Cardiac muscle cell (in vitro differentiated cells and primary cell): ENCODE data around the gene ARMC7. TPM values are rescaled to one million over a fixed set of nuclear protein-coding genes. Genes with fewer than 3 reads are reported as not detected.

Experiments
- DNase-seq, 2 donors: peaks; one replicate each; pipeline versions ENCODE4 v3.0.0 to v3.0.0-alpha.2; 2010 to 2017; ENCODE audit warnings: low read depth in 1 of 2, low spot score in 1 of 2
- H3K27ac ChIP-seq: fragments of 200-600 bp; sonication (generic); 2 replicates; pipeline ENCODE4 v1.5.1; 2016
- H3K27me3 ChIP-seq: fragments of 200-600 bp; sonication (generic); 2 replicates; pipeline ENCODE4 v1.6.0; 2016; ENCODE audit warnings: control low read depth
- H3K36me3 ChIP-seq: fragments of 200-600 bp; sonication (generic); 2 replicates; pipeline ENCODE4 v1.5.1; 2016; ENCODE audit warnings: control low read depth
- H3K4me1 ChIP-seq: fragments of 200-600 bp; sonication (generic); 2 replicates; pipeline ENCODE4 v1.8.1; 2017; ENCODE audit warnings: low read depth, mild to moderate bottlenecking, mixed run types
- H3K4me3 ChIP-seq: fragments of 200-600 bp; sonication (generic); 2 replicates; pipeline ENCODE4 v1.5.1; 2016; ENCODE audit warnings: mild to moderate bottlenecking
- H3K9me3 ChIP-seq: fragments of 200-600 bp; sonication (generic); 2 replicates; pipeline ENCODE4 v1.5.1; 2017; ENCODE audit warnings: low read depth, mild to moderate bottlenecking, control low read depth
- polyA plus RNA-seq: library from polyadenylated mRNA; unstranded; fragments of >200 nt; fragmentation: Nextera tagmentation; extraction: Ambion mirVana; gene quantifications from 2 replicates; pipeline ENCODE4 v1.2.1, GENCODE V29; 2016
- total RNA-seq: library from RNA; depleted of rRNA; stranded (reverse); fragments of >200 nt; gene quantifications from 2 replicates; pipeline ENCODE4 v1.2.3, GENCODE V29; 2016
- TF ChIP-seq, protein P1 (sequence below): IDR thresholded peaks from 2 replicates; pipeline ENCODE4 v1.5.1; 2012; ENCODE audit warnings: low read depth, mild to moderate bottlenecking, low read length

ARMC7 gene
- total and polyA plus RNA-seq, 2 experiments from 2014 or later = 6.5 to 8.8 TPM

DNA sequence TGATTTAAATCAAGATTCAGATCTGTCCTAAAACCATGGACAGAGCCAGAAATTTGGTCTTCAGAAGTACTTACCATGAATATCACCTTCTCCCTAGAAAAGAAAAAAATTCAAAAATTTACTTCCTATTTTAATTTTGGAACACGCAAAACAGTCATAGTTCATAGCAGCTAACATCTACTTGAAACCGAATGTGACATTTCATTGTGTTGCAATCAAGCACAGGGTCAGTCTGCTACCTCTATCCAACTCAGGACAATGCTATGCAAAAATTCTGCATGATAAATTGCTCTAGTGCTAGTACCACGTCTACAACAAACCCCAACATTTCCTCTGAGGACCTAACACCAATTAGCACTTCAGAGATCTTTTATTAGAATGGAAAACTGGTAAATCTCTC is 36.8 kb downstream of the ARMC7 start:
- peaks cover 48% of the 10 kb centered on the region for H3K36me3 ChIP-seq
- no peaks in the 10 kb centered on the region for H3K4me1 ChIP-seq
- no peaks in the 10 kb centered on the region for H3K27me3 ChIP-seq
- no peak overlapping the region for H3K4me3 ChIP-seq
- H3K9me3 ChIP-seq = no peaks in the 10 kb centered on the region
- DNase-seq = peak in 1 of 2 donors; percentile 32
- TF ChIP-seq, protein P1, sequence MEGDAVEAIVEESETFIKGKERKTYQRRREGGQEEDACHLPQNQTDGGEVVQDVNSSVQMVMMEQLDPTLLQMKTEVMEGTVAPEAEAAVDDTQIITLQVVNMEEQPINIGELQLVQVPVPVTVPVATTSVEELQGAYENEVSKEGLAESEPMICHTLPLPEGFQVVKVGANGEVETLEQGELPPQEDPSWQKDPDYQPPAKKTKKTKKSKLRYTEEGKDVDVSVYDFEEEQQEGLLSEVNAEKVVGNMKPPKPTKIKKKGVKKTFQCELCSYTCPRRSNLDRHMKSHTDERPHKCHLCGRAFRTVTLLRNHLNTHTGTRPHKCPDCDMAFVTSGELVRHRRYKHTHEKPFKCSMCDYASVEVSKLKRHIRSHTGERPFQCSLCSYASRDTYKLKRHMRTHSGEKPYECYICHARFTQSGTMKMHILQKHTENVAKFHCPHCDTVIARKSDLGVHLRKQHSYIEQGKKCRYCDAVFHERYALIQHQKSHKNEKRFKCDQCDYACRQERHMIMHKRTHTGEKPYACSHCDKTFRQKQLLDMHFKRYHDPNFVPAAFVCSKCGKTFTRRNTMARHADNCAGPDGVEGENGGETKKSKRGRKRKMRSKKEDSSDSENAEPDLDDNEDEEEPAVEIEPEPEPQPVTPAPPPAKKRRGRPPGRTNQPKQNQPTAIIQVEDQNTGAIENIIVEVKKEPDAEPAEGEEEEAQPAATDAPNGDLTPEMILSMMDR = no peak
- no peak overlapping the region for H3K27ac ChIP-seq

DNA sequence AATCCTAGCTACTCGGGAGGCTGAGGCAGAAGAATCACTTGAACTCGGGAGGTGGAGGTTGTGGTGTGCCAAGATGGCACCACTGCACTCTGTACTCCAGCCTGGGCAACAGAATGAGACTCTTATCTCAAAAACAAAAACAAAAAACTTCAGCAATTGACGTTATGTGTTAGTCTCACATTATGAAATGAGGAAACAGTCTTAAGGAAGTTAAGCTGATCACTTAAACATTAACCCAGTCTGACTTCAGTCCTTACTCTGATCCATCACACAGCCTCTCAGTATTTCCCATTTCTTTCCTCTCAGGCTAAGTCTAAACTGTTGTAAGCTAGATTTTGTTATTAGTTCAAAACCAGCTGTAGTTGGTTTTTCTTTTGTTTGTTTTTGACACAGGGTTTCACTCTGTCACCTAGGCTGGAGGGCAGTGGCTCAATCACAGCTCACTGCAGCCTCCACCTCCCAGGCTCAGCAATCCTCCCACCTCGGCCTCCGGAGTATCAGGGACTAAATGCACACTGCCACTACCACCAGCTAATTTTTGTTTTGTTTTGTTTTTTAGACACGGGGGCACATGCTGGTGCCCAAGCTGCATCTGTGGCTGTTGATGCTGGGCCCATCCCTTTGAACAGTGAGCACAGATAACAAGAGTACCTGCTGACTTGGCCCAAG is 38.2 kb downstream of the ARMC7 start:
- DNase-seq = no peak
- TF ChIP-seq, protein P1 = no peak
- H3K36me3 ChIP-seq = peaks cover 43% of the 10 kb centered on the region

DNA sequence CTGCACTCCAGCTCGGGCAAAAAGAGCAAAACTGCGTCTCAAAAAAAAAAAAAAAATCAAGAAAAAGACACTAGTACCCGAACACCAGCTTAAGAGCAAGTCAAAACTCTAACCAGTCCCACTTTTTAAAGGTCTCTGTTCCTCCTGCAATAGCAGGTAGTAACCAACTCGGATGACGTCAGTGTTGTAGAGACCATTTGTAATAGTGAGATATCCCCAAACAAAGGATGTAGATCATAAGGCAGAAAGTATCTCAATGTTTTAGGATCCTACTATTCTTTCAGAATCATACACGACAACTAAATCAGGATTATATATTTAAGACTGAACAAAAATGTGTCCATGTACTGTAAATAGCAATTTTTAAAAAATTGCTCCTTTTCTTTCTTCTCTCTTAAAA is 42.2 kb downstream of the ARMC7 start:
- no peaks in the 10 kb centered on the region for H3K27me3 ChIP-seq
- peaks cover 7% of the 10 kb centered on the region for H3K4me1 ChIP-seq
- TF ChIP-seq, protein P1 = no peak
- H3K27ac ChIP-seq = no peak overlapping the region
- peak overlapping the region; percentile 94 for H3K4me3 ChIP-seq
- no peaks in the 10 kb centered on the region for H3K9me3 ChIP-seq
- peaks cover 14% of the 10 kb centered on the region for H3K36me3 ChIP-seq
- no peak for DNase-seq

More for the DNA sequence above, 38.2 kb downstream of the ARMC7 start:
- no peaks in the 10 kb centered on the region for H3K27me3 ChIP-seq
- no peak overlapping the region for H3K27ac ChIP-seq
- H3K9me3 ChIP-seq = no peaks in the 10 kb centered on the region
- peaks cover 6% of the 10 kb centered on the region for H3K4me1 ChIP-seq
- H3K4me3 ChIP-seq = no peak overlapping the region

DNA sequence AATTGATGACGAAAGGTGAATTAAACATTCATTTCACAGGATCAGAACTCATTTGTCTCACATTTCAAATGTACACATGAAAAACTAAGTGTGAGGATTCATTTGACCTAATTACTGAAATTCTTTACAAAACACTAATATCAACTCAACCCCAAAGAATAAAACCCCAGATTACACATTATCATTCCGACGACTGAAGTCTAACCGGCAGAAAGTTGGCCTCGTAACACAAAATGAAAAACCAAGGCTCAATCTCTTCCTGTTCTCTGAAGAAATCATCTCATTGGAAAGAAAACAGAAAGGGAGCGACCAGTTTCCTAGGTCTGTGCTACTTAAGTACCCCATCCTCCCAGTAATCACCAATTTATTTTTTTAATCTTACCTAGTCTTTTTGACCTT is 42.8 kb downstream of the ARMC7 start:
- TF ChIP-seq, protein P1 = no peak
- peaks cover 8% of the 10 kb centered on the region for H3K36me3 ChIP-seq
- no peaks in the 10 kb centered on the region for H3K27me3 ChIP-seq
- H3K27ac ChIP-seq = no peak overlapping the region
- peak overlapping the region; percentile 94 for H3K4me3 ChIP-seq
- peaks cover 7% of the 10 kb centered on the region for H3K4me1 ChIP-seq
- H3K9me3 ChIP-seq = no peaks in the 10 kb centered on the region
- DNase-seq = peak in 1 of 2 donors; percentile 9

DNA sequence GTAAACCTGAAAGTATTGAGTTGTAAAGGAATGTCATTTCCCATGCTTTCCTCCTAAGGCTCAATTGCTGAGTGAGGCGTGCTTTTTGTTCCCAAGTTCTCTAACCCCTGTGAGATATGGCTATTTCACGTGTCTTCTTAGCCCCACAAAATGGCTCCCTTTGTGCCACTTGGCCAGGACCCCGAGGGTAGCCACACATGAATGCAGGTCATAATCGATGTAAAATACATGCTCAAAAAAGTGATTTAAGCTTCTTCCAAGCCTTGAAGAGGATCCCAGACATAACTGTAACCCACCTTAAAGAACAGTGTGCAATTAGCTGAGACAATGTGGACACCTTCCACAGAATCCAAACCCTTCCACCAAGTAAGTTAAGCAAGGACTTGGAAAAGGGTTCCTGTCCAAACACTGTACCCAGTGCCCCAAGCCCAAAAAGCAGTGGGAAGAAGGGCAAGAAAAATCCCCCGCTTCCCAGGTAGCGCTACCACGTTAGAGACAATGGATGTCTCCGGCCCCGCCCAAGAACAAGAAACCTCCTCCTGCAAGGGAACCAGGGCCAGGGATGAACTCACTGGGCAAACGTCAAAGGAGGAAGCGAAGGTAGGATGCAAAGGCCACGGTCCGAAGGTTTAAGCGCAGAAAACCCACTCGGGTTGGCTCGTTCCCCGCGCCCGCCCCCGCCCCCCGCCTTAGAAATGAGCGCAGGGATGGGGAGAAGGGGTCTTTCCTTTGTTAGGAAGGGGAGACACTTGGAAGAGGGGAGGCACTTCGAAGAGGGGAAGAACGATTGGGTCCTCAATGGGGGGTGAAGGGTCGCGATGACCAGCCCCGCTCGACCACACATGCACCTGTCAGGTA is 43.4 kb downstream of the ARMC7 start:
- DNase-seq = peak; percentile 24 to 38
- no peaks in the 10 kb centered on the region for H3K27me3 ChIP-seq
- TF ChIP-seq, protein P1 = no peak
- no peaks in the 10 kb centered on the region for H3K9me3 ChIP-seq
- H3K36me3 ChIP-seq = peaks cover 3% of the 10 kb centered on the region
- no peak overlapping the region for H3K27ac ChIP-seq
- H3K4me3 ChIP-seq = peak overlapping the region; percentile 94
- peaks cover 7% of the 10 kb centered on the region for H3K4me1 ChIP-seq
